GM12892 (cell line): Measurements from ENCODE around the gene LRRC31.

ENCODE experiments used
- POLR2A ChIP-seq: IDR thresholded peaks from 2 replicates; pipeline ENCODE4 v1.6.1; 2011; ENCODE audit warnings: low read depth, low read length, control low read depth
- POLR2AphosphoS5 ChIP-seq: IDR thresholded peaks from 2 replicates; pipeline ENCODE4 v1.6.1; 2011; ENCODE audit warnings: low read depth, low read length, control low read depth
- TAF1 ChIP-seq: IDR thresholded peaks from 2 replicates; pipeline ENCODE4 v1.6.1; 2011; ENCODE audit warnings: low read depth, mild to moderate bottlenecking, control low read depth, low read length, borderline replicate concordance

GRCh38 chr3:169880576-169881250, 11.0 kb upstream of the LRRC31 start:
- TF ChIP-seq POLR2AphosphoS5 (no peak), POLR2A (no peak), TAF1 (no peak)
